ENCODE data around the gene CACNA1C. TPM values are rescaled to one million over a fixed set of nuclear protein-coding genes. Genes with fewer than 3 reads are reported as not detected.

The CACNA1C gene
- total and polyA plus RNA-seq, 2 donors (not counting 1 experiment from before 2014, with no cell fraction given), result 0.01 to 0.02 TPM

GRCh38 chr12:2510045-2510444 lies 457.3 kb downstream of the CACNA1C start:
- no peaks in the 10 kb centered on the region for H4K20me1 ChIP-seq (ENCODE audit: control insufficient read depth, insufficient read depth, low read length, poor library complexity, severe bottlenecking)
- H3K79me2 ChIP-seq (ENCODE audit: control insufficient read depth, insufficient read depth, low read length), result no peaks in the 10 kb centered on the region
- no peaks in the 10 kb centered on the region for H3K27me3 Mint-ChIP-seq
- DNase-seq, result no peak
- no peak overlapping the region for H2AFZ ChIP-seq (ENCODE audit: insufficient read depth, low read depth, low read length, poor library complexity, severe bottlenecking)
- H3K4me3 ChIP-seq (ENCODE audit: control extremely low read depth in 1 of 5, extremely low read depth in 1 of 5, insufficient read depth in 1 of 5, low read depth in 2 of 5, low read length in 4 of 5), result no peak overlapping the region
- intact Hi-C loops (cut with micrococcal nuclease), result no loop called here
- no peaks in the 10 kb centered on the region for H3K4me1 ChIP-seq (ENCODE audit: control insufficient read depth in 2 of 2, insufficient read depth in 2 of 2, low read length in 2 of 2)
- no peak overlapping the region for H3K27ac ChIP-seq (ENCODE audit: low read length in 2 of 2)
- 89% methylated on average over 5 of the region's 5 CpGs for WGBS (ENCODE audit: insufficient coverage)
- no peaks in the 10 kb centered on the region for H3K9me3 Mint-ChIP-seq (ENCODE audit: insufficient read depth)
- ChIA-PET CTCF (no interaction called here), POLR2A (no interaction called here)
- no peaks in the 10 kb centered on the region for H3K9me3 ChIP-seq (ENCODE audit: control extremely low read depth in 1 of 3, control insufficient read depth in 2 of 3, insufficient read depth in 1 of 3, low read length in 2 of 3)
- no peaks in the 10 kb centered on the region for H3K27me3 ChIP-seq (replicated peaks in 1 of 4; ENCODE audit: control extremely low read depth in 1 of 4, control insufficient read depth in 3 of 4, insufficient read depth in 4 of 4, low read length in 3 of 4)
- H3K4me1 Mint-ChIP-seq, result no peaks in the 10 kb centered on the region
- H3K9ac ChIP-seq (ENCODE audit: low read length), result no peak overlapping the region
- no peak for ATAC-seq (ENCODE audit: low read depth)
- H3K27ac Mint-ChIP-seq, result no peak overlapping the region
- no peak overlapping the region for H3K4me3 Mint-ChIP-seq
- TF ChIP-seq CTCF (IDR thresholded peaks at IDR 0.05) (no peak), EZH2 (IDR thresholded peaks at IDR 0.05; ENCODE audit: borderline replicate concordance, insufficient read depth, low read depth, low read length, poor library complexity, severe bottlenecking) (no peak)
- no peaks in the 10 kb centered on the region for H3K36me3 ChIP-seq (replicated peaks in 1 of 2; ENCODE audit: control extremely low read depth in 1 of 2, control insufficient read depth in 1 of 2, extremely low read depth in 1 of 2, insufficient read depth in 2 of 2, low read length in 1 of 2)
- no peak overlapping the region for H3K4me2 ChIP-seq (replicated peaks; ENCODE audit: low read depth, low read length, poor library complexity, severe bottlenecking)

- WGBS (ENCODE audit: insufficient coverage), result 96% methylated on average over 9 of the region's 11 CpGs
- no peak overlapping the region for H2AFZ ChIP-seq (ENCODE audit: insufficient read depth, low read depth, low read length, poor library complexity, severe bottlenecking)
These were observed 460.6 kb downstream of the CACNA1C start for GRCh38 chr12:2513141-2514037.

More at GRCh38 chr12:2513141-2514037, 460.6 kb downstream of the CACNA1C start:
- DNase-seq (no peak), ATAC-seq (ENCODE audit: low read depth) (no peak)
- Mint-ChIP-seq H3K4me3 (no peak overlapping the region), H3K4me1 (no peaks in the 10 kb centered on the region), H3K27me3 (peaks cover 6% of the 10 kb centered on the region), H3K27ac (no peak overlapping the region), H3K9me3 (ENCODE audit: insufficient read depth) (no peaks in the 10 kb centered on the region)
- intact Hi-C loops (cut with micrococcal nuclease), result no loop called here
- Histone ChIP-seq H3K4me3 (ENCODE audit: control extremely low read depth in 1 of 5, extremely low read depth in 1 of 5, insufficient read depth in 1 of 5, low read depth in 2 of 5, low read length in 4 of 5) (no peak overlapping the region), H3K4me2 (replicated peaks; ENCODE audit: low read depth, low read length, poor library complexity, severe bottlenecking) (no peak overlapping the region), H4K20me1 (ENCODE audit: control insufficient read depth, insufficient read depth, low read length, poor library complexity, severe bottlenecking) (no peaks in the 10 kb centered on the region), H3K4me1 (ENCODE audit: control insufficient read depth in 2 of 2, insufficient read depth in 2 of 2, low read length in 2 of 2) (no peaks in the 10 kb centered on the region), H3K27me3 (replicated peaks in 1 of 4; ENCODE audit: control extremely low read depth in 1 of 4, control insufficient read depth in 3 of 4, insufficient read depth in 4 of 4, low read length in 3 of 4) (no peaks in the 10 kb centered on the region), H3K79me2 (ENCODE audit: control insufficient read depth, insufficient read depth, low read length) (no peaks in the 10 kb centered on the region), H3K9ac (ENCODE audit: low read length) (no peak overlapping the region), H3K36me3 (replicated peaks in 1 of 2; ENCODE audit: control extremely low read depth in 1 of 2, control insufficient read depth in 1 of 2, extremely low read depth in 1 of 2, insufficient read depth in 2 of 2, low read length in 1 of 2) (no peaks in the 10 kb centered on the region), H3K27ac (ENCODE audit: low read length in 2 of 2) (no peak overlapping the region), H3K9me3 (ENCODE audit: control extremely low read depth in 1 of 3, control insufficient read depth in 2 of 3, insufficient read depth in 1 of 3, low read length in 2 of 3) (no peaks in the 10 kb centered on the region)
- no peak for TF ChIP-seq EZH2 (IDR thresholded peaks at IDR 0.05; ENCODE audit: borderline replicate concordance, insufficient read depth, low read depth, low read length, poor library complexity, severe bottlenecking)
- TF ChIP-seq CTCF (IDR thresholded peaks at IDR 0.05), result no peak
- ChIA-PET CTCF (interaction anchor here (1.1 kb wide), 1 partner anchor 10 kb away, joined by 3 read pairs; no protein-coding TSS in a partner anchor), POLR2A (no interaction called here)

Data from B cell (primary cell).